Naive thymus-derived CD4-positive, alpha-beta T cell (primary cell): ENCODE results near the gene KRTAP9-9. TPM values are rescaled to one million over a fixed set of nuclear protein-coding genes. Genes with fewer than 3 reads are reported as not detected.

Source experiments
- polyA plus RNA-seq, 2 donors: library from polyadenylated mRNA; unstranded; fragments of 300-500 nt; fragmentation: Illumina TruSeq; gene quantifications; one replicate each; pipeline ENCODE4 v1.2.3, GENCODE V29; 2021
- total RNA-seq, 6 experiments: library from RNA in 5 of 6; stranded (reverse) in 5 of 6; gene quantifications; 1 replicate in 5 of 6; 2 replicates in 1 of 6; pipeline ENCODE4 v1.2.3 and lab custom pipeline; 2021 to 2026

The KRTAP9-9 gene
- total and polyA plus RNA-seq, 7 experiments from 2014 or later, result not detected

Other genes starting within 250 kb of the KRTAP9-9 start
Only the 30 nearest of the 40 such genes appear.
- gene KRTAP2-3, start 195.3 kb upstream of the KRTAP9-9 start, total RNA-seq, result not detected
- gene KRTAP2-3, start 195.3 kb upstream of the KRTAP9-9 start, polyA plus RNA-seq, result not detected
- not detected for gene KRTAP2-4, start 189.5 kb upstream of the KRTAP9-9 start, total RNA-seq
- gene KRTAP2-4, start 189.5 kb upstream of the KRTAP9-9 start, polyA plus RNA-seq, result not detected
- gene KRTAP4-7, start 171.2 kb upstream of the KRTAP9-9 start, total RNA-seq, result not detected
- gene KRTAP4-7, start 171.2 kb upstream of the KRTAP9-9 start, polyA plus RNA-seq, result not detected
- not detected for gene KRTAP4-8, start 157.2 kb upstream of the KRTAP9-9 start, total RNA-seq
- gene KRTAP4-8, start 157.2 kb upstream of the KRTAP9-9 start, polyA plus RNA-seq, result not detected
- not detected for gene KRTAP4-16, start 153.2 kb upstream of the KRTAP9-9 start, total RNA-seq
- not detected for gene KRTAP4-16, start 153.2 kb upstream of the KRTAP9-9 start, polyA plus RNA-seq
- gene KRTAP4-9, start 150.0 kb upstream of the KRTAP9-9 start, total RNA-seq, result not detected
- gene KRTAP4-9, start 150.0 kb upstream of the KRTAP9-9 start, polyA plus RNA-seq, result not detected
- gene KRTAP4-11, start 137.0 kb upstream of the KRTAP9-9 start, total RNA-seq, result not detected
- not detected for gene KRTAP4-11, start 137.0 kb upstream of the KRTAP9-9 start, polyA plus RNA-seq
- not detected for gene KRTAP4-12, start 131.2 kb upstream of the KRTAP9-9 start, total RNA-seq
- not detected for gene KRTAP4-12, start 131.2 kb upstream of the KRTAP9-9 start, polyA plus RNA-seq
- gene KRTAP4-6, start 114.8 kb upstream of the KRTAP9-9 start, total RNA-seq, result not detected
- gene KRTAP4-6, start 114.8 kb upstream of the KRTAP9-9 start, polyA plus RNA-seq, result not detected
- not detected for gene KRTAP4-5, start 105.6 kb upstream of the KRTAP9-9 start, total RNA-seq
- gene KRTAP4-5, start 105.6 kb upstream of the KRTAP9-9 start, polyA plus RNA-seq, result not detected
- gene KRTAP4-4, start 94.6 kb upstream of the KRTAP9-9 start, total RNA-seq, result not detected
- not detected for gene KRTAP4-4, start 94.6 kb upstream of the KRTAP9-9 start, polyA plus RNA-seq
- not detected for gene KRTAP4-3, start 87.2 kb upstream of the KRTAP9-9 start, total RNA-seq
- gene KRTAP4-3, start 87.2 kb upstream of the KRTAP9-9 start, polyA plus RNA-seq, result not detected
- not detected for gene KRTAP4-2, start 77.2 kb upstream of the KRTAP9-9 start, total RNA-seq
- gene KRTAP4-2, start 77.2 kb upstream of the KRTAP9-9 start, polyA plus RNA-seq, result not detected
- gene KRTAP4-1, start 70.5 kb upstream of the KRTAP9-9 start, total RNA-seq, result not detected
- gene KRTAP4-1, start 70.5 kb upstream of the KRTAP9-9 start, polyA plus RNA-seq, result not detected
- not detected for gene KRTAP9-1, start 65.5 kb upstream of the KRTAP9-9 start, total RNA-seq
- gene KRTAP9-1, start 65.5 kb upstream of the KRTAP9-9 start, polyA plus RNA-seq, result not detected
- not detected for gene KRTAP9-2, start 28.7 kb upstream of the KRTAP9-9 start, total RNA-seq
- gene KRTAP9-2, start 28.7 kb upstream of the KRTAP9-9 start, polyA plus RNA-seq, result not detected
- gene KRTAP9-3, start 22.9 kb upstream of the KRTAP9-9 start, total RNA-seq, result not detected
- not detected for gene KRTAP9-3, start 22.9 kb upstream of the KRTAP9-9 start, polyA plus RNA-seq
- gene KRTAP9-8, start 17.4 kb upstream of the KRTAP9-9 start, total RNA-seq, result not detected
- not detected for gene KRTAP9-8, start 17.4 kb upstream of the KRTAP9-9 start, polyA plus RNA-seq
- not detected for gene KRTAP9-4, start 5.7 kb upstream of the KRTAP9-9 start, total RNA-seq
- gene KRTAP9-4, start 5.7 kb upstream of the KRTAP9-9 start, polyA plus RNA-seq, result not detected
- gene KRTAP9-6, start 10.0 kb downstream of the KRTAP9-9 start, total RNA-seq, result not detected
- gene KRTAP9-6, start 10.0 kb downstream of the KRTAP9-9 start, polyA plus RNA-seq, result not detected
- gene KRTAP9-7, start 20.3 kb downstream of the KRTAP9-9 start, total RNA-seq, result not detected
- not detected for gene KRTAP9-7, start 20.3 kb downstream of the KRTAP9-9 start, polyA plus RNA-seq
- not detected for gene KRTAP29-1, start 47.5 kb downstream of the KRTAP9-9 start, total RNA-seq
- gene KRTAP29-1, start 47.5 kb downstream of the KRTAP9-9 start, polyA plus RNA-seq, result under 1 TPM in 1 of 2 donors, not detected in 1; 0.30 TPM
- under 1 TPM in 3 of 5 experiments, not detected in 2; 0.22 to 0.49 (median 0.32) TPM for gene KRTAP16-1, start 53.9 kb downstream of the KRTAP9-9 start, total RNA-seq
- gene KRTAP16-1, start 53.9 kb downstream of the KRTAP9-9 start, polyA plus RNA-seq, result under 1 TPM in 1 of 2 donors, not detected in 1; 0.19 TPM
- not detected for gene KRTAP17-1, start 60.3 kb downstream of the KRTAP9-9 start, total RNA-seq
- not detected for gene KRTAP17-1, start 60.3 kb downstream of the KRTAP9-9 start, polyA plus RNA-seq
- not detected for gene KRT33A, start 95.4 kb downstream of the KRTAP9-9 start, total RNA-seq
- gene KRT33A, start 95.4 kb downstream of the KRTAP9-9 start, polyA plus RNA-seq, result not detected
- gene KRT33B, start 114.4 kb downstream of the KRTAP9-9 start, total RNA-seq, result not detected
- gene KRT33B, start 114.4 kb downstream of the KRTAP9-9 start, polyA plus RNA-seq, result not detected
- not detected for gene KRT34, start 126.9 kb downstream of the KRTAP9-9 start, total RNA-seq
- not detected for gene KRT34, start 126.9 kb downstream of the KRTAP9-9 start, polyA plus RNA-seq
- gene KRT31, start 142.2 kb downstream of the KRTAP9-9 start, total RNA-seq, result not detected
- gene KRT31, start 142.2 kb downstream of the KRTAP9-9 start, polyA plus RNA-seq, result not detected
- not detected for gene KRT37, start 169.2 kb downstream of the KRTAP9-9 start, total RNA-seq
- not detected for gene KRT37, start 169.2 kb downstream of the KRTAP9-9 start, polyA plus RNA-seq
- gene KRT38, start 185.6 kb downstream of the KRTAP9-9 start, total RNA-seq, result not detected
- gene KRT38, start 185.6 kb downstream of the KRTAP9-9 start, polyA plus RNA-seq, result not detected